ENCODE data around the gene CHAMP1.
"Not testable (repeated sequence)": the region's sequence is repeated elsewhere in the genome, so short reads cannot be mapped to it uniquely, and the experiment has no call there.

CHAMP1 gene

DNA sequence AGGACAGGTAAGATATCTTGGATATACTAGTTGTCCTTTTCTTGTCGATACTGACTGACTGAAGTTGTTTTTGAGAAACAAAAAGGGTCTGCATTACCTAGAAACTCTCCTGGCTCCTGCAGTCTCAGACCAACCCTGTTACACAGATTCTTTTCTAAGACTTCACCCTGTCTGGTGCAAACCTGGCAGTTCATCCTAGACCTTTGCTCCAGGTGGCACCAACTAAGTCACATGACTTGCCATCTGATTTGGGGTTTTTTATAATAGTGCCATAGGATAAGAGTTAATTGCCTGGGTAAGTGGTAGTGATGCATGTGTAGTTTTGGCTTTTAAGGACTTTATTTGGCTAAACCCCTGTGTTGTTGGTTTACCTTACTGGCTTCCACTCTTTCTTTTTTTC, 14.3 kb downstream of the CHAMP1 start:
- no peak for DNase-seq (ENCODE audit: low read depth)
- TF ChIP-seq, protein P1, sequence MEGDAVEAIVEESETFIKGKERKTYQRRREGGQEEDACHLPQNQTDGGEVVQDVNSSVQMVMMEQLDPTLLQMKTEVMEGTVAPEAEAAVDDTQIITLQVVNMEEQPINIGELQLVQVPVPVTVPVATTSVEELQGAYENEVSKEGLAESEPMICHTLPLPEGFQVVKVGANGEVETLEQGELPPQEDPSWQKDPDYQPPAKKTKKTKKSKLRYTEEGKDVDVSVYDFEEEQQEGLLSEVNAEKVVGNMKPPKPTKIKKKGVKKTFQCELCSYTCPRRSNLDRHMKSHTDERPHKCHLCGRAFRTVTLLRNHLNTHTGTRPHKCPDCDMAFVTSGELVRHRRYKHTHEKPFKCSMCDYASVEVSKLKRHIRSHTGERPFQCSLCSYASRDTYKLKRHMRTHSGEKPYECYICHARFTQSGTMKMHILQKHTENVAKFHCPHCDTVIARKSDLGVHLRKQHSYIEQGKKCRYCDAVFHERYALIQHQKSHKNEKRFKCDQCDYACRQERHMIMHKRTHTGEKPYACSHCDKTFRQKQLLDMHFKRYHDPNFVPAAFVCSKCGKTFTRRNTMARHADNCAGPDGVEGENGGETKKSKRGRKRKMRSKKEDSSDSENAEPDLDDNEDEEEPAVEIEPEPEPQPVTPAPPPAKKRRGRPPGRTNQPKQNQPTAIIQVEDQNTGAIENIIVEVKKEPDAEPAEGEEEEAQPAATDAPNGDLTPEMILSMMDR (conservative IDR thresholded peaks at IDR 0.05; ENCODE audit: low read depth, low read length) = no peak
- H3K4me3 ChIP-seq (ENCODE audit: low read length) = no peak overlapping the region

DNA sequence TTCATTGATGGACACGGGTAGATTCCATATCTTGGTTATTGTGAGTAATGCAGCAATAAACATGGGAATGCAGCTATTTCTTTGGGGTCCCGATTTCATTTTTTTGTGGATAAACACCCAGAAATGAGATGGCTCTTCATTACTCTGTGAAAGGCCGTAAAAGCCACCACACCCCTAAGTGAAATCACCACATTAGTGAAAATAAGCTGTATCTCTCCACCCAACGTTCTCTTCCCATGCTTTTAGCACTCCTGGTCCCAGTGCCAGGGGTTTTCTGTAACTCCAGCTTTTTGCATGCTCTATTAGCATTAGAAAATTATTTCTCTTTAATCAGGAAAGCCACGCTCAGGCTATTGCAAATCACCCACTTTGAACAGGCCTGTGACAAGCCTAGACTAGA, 15.8 kb downstream of the CHAMP1 start:
- H3K4me3 ChIP-seq (ENCODE audit: low read length) = no peak overlapping the region
- TF ChIP-seq, protein P1 (conservative IDR thresholded peaks at IDR 0.05; ENCODE audit: low read depth, low read length) = no peak
- DNase-seq (ENCODE audit: low read depth) = no peak

DNA sequence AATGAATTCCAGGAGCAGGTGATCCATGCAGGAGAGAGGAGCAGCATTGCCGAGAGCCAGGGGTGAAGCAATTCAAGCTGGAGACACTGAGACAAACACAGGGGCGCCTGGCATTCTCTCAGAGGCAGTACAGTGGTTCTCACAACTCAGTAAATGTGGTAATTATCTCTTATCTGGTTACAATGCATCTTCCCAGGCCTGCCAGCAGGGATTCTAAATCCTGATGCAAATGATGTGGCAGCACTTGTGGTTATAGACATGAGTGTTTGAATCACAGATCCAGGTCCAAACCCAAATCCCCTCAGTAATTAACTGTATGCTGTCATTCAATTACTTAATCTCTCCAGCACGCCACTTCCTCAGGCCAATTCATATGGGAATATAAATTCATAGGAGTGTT, 19.6 kb downstream of the CHAMP1 start:
- H3K4me3 ChIP-seq (ENCODE audit: low read length) = not testable (repeated sequence)
- peak; percentile 23 for DNase-seq (ENCODE audit: low read depth)

DNA sequence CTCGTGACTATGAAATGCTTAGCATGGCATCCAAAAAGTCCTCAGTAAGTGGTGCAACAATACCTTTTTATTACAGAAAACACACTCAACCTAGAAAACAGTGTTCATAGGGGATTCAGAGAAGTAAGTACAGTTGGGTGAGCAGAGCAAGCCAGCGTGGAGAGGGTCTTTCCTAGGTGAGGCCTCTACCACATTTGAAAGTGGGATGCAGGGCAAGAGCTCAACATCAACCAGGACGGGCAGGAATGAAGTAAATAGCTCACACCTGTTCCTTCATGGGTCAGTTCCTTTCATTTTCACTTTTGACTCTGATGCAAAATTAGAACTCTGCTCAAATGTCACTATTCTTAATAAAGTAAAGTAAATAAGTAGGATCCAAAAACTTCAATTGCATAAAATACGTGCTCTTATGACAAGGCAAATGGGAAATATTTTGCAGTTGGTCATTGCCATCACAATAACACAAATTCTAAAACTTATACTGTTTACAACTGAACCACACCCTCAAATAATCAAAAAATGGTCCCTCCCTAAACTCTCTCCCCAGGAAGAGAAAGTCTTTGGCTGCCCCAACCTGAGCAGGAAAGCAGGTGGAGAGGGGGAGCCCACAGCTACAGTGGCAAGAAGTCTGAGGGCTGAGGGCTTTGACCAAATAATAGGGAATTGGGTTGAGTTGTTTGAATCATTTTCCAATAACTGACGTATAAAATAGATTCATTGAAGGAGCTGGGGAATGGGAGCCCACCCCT, 20.2 kb downstream of the CHAMP1 start:
- TF ChIP-seq, protein P1 (conservative IDR thresholded peaks at IDR 0.05; ENCODE audit: low read depth, low read length) = no peak
- H3K4me3 ChIP-seq (ENCODE audit: low read length) = no peak overlapping the region
- no peak for DNase-seq (ENCODE audit: low read depth)

DNA sequence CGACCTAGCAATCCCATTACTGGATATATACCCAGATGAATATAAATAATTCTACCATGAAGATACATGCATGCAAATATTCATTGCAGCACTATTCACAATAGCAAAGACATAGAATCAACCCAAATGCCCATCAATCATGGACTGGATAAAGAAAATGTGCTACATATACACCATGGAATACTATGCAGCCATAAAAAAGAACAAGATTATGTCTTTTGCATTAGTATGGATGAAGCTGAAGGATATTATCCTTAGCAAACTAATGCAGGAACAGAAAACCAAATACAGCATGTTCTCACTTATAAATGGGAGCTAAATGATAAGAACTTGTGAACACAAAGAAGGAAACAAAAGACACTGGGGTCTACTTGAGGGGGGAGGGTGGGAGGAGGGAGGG, 22.2 kb downstream of the CHAMP1 start:
- DNase-seq (ENCODE audit: low read depth); H3K4me3 ChIP-seq (ENCODE audit: low read length): not testable (repeated sequence)

DNA sequence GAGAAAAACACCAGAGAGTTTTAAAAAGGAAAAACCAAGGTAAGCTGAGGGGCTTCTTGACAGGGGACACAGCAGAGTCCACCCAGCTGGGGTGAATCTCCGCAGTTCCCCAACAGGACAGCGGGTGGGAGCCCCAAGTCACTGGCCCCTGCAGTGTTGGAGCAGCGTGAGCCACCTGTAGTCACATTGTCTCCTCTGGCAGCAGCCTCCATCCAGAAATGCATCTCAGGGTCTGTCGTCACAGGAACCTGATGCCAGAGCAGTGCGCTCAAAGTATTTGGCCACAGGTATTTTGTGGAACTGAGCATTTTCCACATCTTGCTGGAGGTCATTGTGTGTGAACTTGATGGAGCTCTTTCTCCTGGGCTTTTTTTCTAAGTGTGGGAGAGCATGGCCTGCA, 24.7 kb downstream of the CHAMP1 start:
- TF ChIP-seq, protein P1 (conservative IDR thresholded peaks at IDR 0.05; ENCODE audit: low read depth, low read length) = no peak
- no peak for DNase-seq (ENCODE audit: low read depth)
- H3K4me3 ChIP-seq (ENCODE audit: low read length) = no peak overlapping the region

DNA sequence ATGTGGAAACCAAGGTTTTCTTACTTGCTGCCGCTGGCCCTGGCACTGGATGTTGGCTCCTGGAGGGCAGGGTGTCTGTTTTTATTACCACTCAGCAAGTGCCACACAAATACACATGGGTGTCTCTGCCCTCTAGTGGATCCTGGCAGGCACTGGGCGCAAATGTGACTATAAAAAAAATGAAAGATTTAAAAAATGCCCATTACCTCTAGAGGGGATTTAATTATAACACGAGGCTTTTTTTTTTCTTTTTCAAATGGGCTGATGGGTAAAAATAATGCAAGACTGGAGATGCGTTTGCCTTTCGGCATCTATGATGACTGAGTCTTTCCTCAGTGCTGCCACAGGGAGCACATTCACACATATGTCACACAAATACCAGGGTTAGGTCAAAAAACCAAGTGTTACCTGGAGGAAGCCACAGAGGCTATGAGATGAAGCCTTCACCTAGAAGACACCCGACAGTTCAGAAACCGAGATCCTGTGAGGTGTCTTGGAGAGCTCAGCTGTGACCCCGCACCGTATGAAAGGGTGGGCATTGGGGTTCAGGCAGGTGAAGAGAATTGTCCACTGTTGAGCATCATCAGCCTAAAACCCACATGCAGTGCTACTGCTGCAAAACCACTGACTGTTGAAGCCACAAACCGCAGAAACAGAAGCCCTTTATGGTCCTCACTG, 25.7 kb downstream of the CHAMP1 start:
- no peak overlapping the region for H3K4me3 ChIP-seq (ENCODE audit: low read length)
- no peak for DNase-seq (ENCODE audit: low read depth)
- TF ChIP-seq, protein P1 (conservative IDR thresholded peaks at IDR 0.05; ENCODE audit: low read depth, low read length) = peak; percentile 78
